PC-3 (cell line): ENCODE data around the gene CCDC110. TPM values are rescaled to one million over a fixed set of nuclear protein-coding genes. Genes with fewer than 3 reads are reported as not detected.

Source experiments
- ATAC-seq: fragments of 200-7000 bp; cut with Tn5 transposase; 2 replicates; pipeline ENCODE4 v1.9.1; 2020; ENCODE audit warnings: mild to moderate bottlenecking, moderate library complexity
- Bru-seq: library from RNA; stranded (reverse); fragments of 400-500 nt; gene quantifications from one replicate; lab custom pipeline; 2021; lab: Mats Ljungman, UMichigan
- BruChase-seq, 2 experiments: library from RNA; stranded (reverse); fragments of 400-500 nt; gene quantifications; one replicate each; lab custom pipeline; 2021; lab: Mats Ljungman, UMichigan
- BruUV-seq: library from RNA; stranded (reverse); fragments of 400-500 nt; replicated peaks from 2 replicates; lab custom pipeline; 2021; lab: Mats Ljungman, UMichigan
- CTCF ChIA-PET: fragments of 300-600 bp; sonication (Branson Sonifier 250); formaldehyde crosslinking; loops from one replicate; lab custom pipeline; 2022; ENCODE audit warnings: antibody characterized with exemption; lab: Charles Lee
- POLR2A ChIA-PET: fragments of 300-600 bp; sonication (Branson Sonifier 250); formaldehyde crosslinking; loops from one replicate; lab custom pipeline; 2022; ENCODE audit warnings: antibody characterized with exemption; ENCODE audit not compliant: unreplicated experiment; lab: Charles Lee
- DNase-seq: peaks from one replicate; pipeline ENCODE4 v3.0.0-alpha.2; 2015
- H2AFZ ChIP-seq: fragments of 300-600 bp; sonication (generic); 2 replicates; pipeline ENCODE4 v1.6.0; 2016; ENCODE audit warnings: antibody characterized with exemption, low read length
- H3F3A ChIP-seq: fragments of 300-600 bp; sonication (generic); one replicate; pipeline ENCODE4 v1.6.0; 2017; ENCODE audit warnings: antibody characterized with exemption, low read length, control low read depth, mild to moderate bottlenecking; ENCODE audit not compliant: unreplicated experiment
- H3K27ac ChIP-seq: fragments of 300-600 bp; sonication (generic); 2 replicates; pipeline ENCODE4 v1.5.1; 2016; ENCODE audit warnings: mild to moderate bottlenecking, low read length
- H3K27me3 ChIP-seq: fragments of 300-600 bp; sonication (generic); 2 replicates; pipeline ENCODE4 v1.6.1; 2016; ENCODE audit warnings: low read length, mixed read lengths
- H3K36me3 ChIP-seq: fragments of 300-600 bp; sonication (generic); 2 replicates; pipeline ENCODE4 v1.6.1; 2016; ENCODE audit warnings: low read depth, mixed run types, low read length, mixed read lengths
- H3K4me1 ChIP-seq: fragments of 300-600 bp; sonication (generic); 2 replicates; pipeline ENCODE4 v1.5.1; 2016; ENCODE audit warnings: low read length; ENCODE audit not compliant: insufficient read depth
- H3K4me2 ChIP-seq: fragments of 300-600 bp; sonication (generic); 2 replicates; pipeline ENCODE4 v1.6.0; 2016; ENCODE audit warnings: low read length
- H3K4me3 ChIP-seq: fragments of 300-600 bp; sonication (generic); 2 replicates; pipeline ENCODE4 v1.5.1; 2016; ENCODE audit warnings: mild to moderate bottlenecking, low read length, mixed read lengths
- H3K79me2 ChIP-seq: fragments of 300-600 bp; sonication (generic); 2 replicates; pipeline ENCODE4 v1.6.1; 2017; ENCODE audit warnings: low read length, mixed read lengths
- H3K9ac ChIP-seq: fragments of 300-600 bp; sonication (generic); 2 replicates; pipeline ENCODE4 v1.6.0; 2016; ENCODE audit warnings: mild to moderate bottlenecking, low read length
- H3K9me2 ChIP-seq: fragments of 300-600 bp; sonication (generic); replicated peaks from 2 replicates; pipeline ENCODE4 v1.6.1; 2016; ENCODE audit warnings: mixed run types, low read length, mixed read lengths
- H3K9me3 ChIP-seq: fragments of 300-600 bp; sonication (generic); 2 replicates; pipeline ENCODE4 v1.6.1; 2016; ENCODE audit warnings: low read length, mixed read lengths
- H4K20me1 ChIP-seq: fragments of 300-600 bp; sonication (generic); 2 replicates; pipeline ENCODE4 v1.6.1; 2016; ENCODE audit warnings: low read length, mixed read lengths
- EZH2 ChIP-seq: fragments of 300-600 bp; sonication (generic); IDR thresholded peaks from one replicate; pipeline ENCODE4 v1.6.1; 2017; ENCODE audit warnings: antibody characterized with exemption, mild to moderate bottlenecking, low read length; ENCODE audit not compliant: unreplicated experiment
- EZH2phosphoT487 ChIP-seq: fragments of 300-600 bp; sonication (generic); IDR thresholded peaks from 2 replicates; pipeline ENCODE4 v1.6.1; 2018; ENCODE audit warnings: mild to moderate bottlenecking, antibody characterized with exemption, low read length, borderline replicate concordance
- intact Hi-C: fragments of 100-400 bp; cut with micrococcal nuclease; formaldehyde crosslinking; loops from 2 replicates; pipeline ENCODE4 v1.9.0; 2023
- long read RNA-seq: library from polyadenylated mRNA; unstranded; transcript quantifications from one replicate; pipeline ENCODE4 v2.0.0, GENCODE V29; 2021; ENCODE audit not compliant: unreplicated experiment
- total RNA-seq: library from RNA; depleted of rRNA; stranded (reverse); fragments of >200 nt; gene quantifications from 2 replicates; pipeline ENCODE4 v1.2.3, GENCODE V29; 2014; rRNA removed
- TF ChIP-seq, protein P1 (sequence below): fragments of 300-600 bp; sonication (generic); conservative IDR thresholded peaks from 2 replicates; pipeline ENCODE4 v1.5.1; 2017; ENCODE audit warnings: antibody characterized with exemption, low read depth, mild to moderate bottlenecking, low read length

Gene CCDC110
- total RNA-seq = 0.62 TPM in 1 of 2 replicates, not detected in the other
- percentile 27 among the genes with signal in this experiment for Bru-seq, nascent RNA
- percentile 22 among the genes with signal in this experiment for BruChase-seq, experiment 1, labeled RNA remaining after a 6-hour chase
- percentile 26 among the genes with signal in this experiment for BruChase-seq, experiment 2, labeled RNA remaining after a 2-hour chase
- long read RNA-seq, partial matches to known transcripts = 0 of 1 reads
- long read RNA-seq, other reads (novel, unspliced or antisense) = 1 of 1 reads

GRCh38 chr4:185471235-185472102 lies at the start of gene CCDC110:
Gene CCDC110, minus strand, starts transcription at chr4:185471733. Its CDS starts 50 bp downstream, at chr4:185471683.
- H3K79me2 ChIP-seq = no peaks in the 10 kb centered on the region
- ChIA-PET CTCF (no interaction called here), POLR2A (no interaction called here)
- H3K36me3 ChIP-seq = no peaks in the 10 kb centered on the region
- H3K9ac ChIP-seq = peak within 1 kb of the TSS; percentile 44
- H3K9me3 ChIP-seq = no peaks in the 10 kb centered on the region
- H3K27me3 ChIP-seq = no peaks in the 10 kb centered on the region
- H3K4me2 ChIP-seq = peak within 1 kb of the TSS; percentile 100
- TF ChIP-seq EZH2phosphoT487 (no peak), EZH2 (no peak)
- TF ChIP-seq, protein P1, sequence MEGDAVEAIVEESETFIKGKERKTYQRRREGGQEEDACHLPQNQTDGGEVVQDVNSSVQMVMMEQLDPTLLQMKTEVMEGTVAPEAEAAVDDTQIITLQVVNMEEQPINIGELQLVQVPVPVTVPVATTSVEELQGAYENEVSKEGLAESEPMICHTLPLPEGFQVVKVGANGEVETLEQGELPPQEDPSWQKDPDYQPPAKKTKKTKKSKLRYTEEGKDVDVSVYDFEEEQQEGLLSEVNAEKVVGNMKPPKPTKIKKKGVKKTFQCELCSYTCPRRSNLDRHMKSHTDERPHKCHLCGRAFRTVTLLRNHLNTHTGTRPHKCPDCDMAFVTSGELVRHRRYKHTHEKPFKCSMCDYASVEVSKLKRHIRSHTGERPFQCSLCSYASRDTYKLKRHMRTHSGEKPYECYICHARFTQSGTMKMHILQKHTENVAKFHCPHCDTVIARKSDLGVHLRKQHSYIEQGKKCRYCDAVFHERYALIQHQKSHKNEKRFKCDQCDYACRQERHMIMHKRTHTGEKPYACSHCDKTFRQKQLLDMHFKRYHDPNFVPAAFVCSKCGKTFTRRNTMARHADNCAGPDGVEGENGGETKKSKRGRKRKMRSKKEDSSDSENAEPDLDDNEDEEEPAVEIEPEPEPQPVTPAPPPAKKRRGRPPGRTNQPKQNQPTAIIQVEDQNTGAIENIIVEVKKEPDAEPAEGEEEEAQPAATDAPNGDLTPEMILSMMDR = peak; percentile 42; the same call in 1 of the 2 replicates
- H3K4me1 ChIP-seq = peaks cover 5% of the 10 kb centered on the region; the same call in 1 of the 2 replicates
- no TSS peak for BruUV-seq
- peak within 1 kb of the TSS; percentile 91 for H3K4me3 ChIP-seq
- H4K20me1 ChIP-seq = no peaks in the 10 kb centered on the region
- H3K27ac ChIP-seq = no peak within 1 kb of the TSS
- DNase-seq (peak; percentile 76), ATAC-seq (peak; percentile 92)
- no peaks in the 10 kb centered on the region for H3K9me2 ChIP-seq
- H2AFZ ChIP-seq = peak within 1 kb of the TSS; percentile 98
- intact Hi-C loops = loop anchor here (1.0 kb wide), 1 partner anchor 126 kb away; no protein-coding TSS in a partner anchor
- no peaks in the 10 kb centered on the region for H3F3A ChIP-seq

DNA sequence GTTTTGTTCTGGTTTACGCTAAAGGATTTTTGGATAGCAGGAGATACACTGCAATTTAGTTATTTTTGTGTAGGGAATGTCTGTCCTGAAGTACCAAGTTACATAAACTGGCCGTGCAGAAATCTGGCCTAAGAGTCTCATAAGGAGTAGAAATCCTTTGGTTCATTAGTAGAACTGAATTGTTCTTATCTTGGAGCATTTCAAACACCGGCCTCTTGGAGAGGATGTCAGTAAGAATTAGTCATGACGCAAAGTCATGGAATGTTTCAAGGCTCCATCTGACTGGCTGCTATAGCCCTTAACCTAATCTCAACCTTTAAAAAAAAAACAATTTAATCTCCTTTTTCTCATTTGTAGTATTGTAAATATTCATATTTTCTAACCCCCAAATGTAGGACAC lies 48.6 kb upstream of the CCDC110 start:
- Histone ChIP-seq H4K20me1 (no peaks in the 10 kb centered on the region), H3F3A (no peaks in the 10 kb centered on the region), H2AFZ (no peak overlapping the region), H3K4me1 (no peaks in the 10 kb centered on the region), H3K27me3 (no peaks in the 10 kb centered on the region), H3K27ac (no peak overlapping the region), H3K4me2 (no peak overlapping the region), H3K79me2 (no peaks in the 10 kb centered on the region), H3K9ac (no peak overlapping the region), H3K4me3 (no peak overlapping the region), H3K36me3 (no peaks in the 10 kb centered on the region), H3K9me3 (no peaks in the 10 kb centered on the region), H3K9me2 (no peaks in the 10 kb centered on the region)
- intact Hi-C loops = no loop called here
- ATAC-seq (no peak), DNase-seq (no peak)
- ChIA-PET POLR2A (no interaction called here), CTCF (no interaction called here)
- TF ChIP-seq EZH2phosphoT487 = no peak
- no peak for TF ChIP-seq EZH2
- TF ChIP-seq, protein P1 = no peak
- no TSS peak for BruUV-seq
